GM20000 (cell line): ENCODE measurements around the gene HDAC6.

Experiments used
- DNase-seq: peaks from one replicate; pipeline ENCODE4 v3.0.0; 2012; ENCODE audit warnings: low spot score
- TF ChIP-seq, protein P1 (sequence below): IDR thresholded peaks from 2 replicates; pipeline ENCODE4 v1.5.1; 2012; ENCODE audit warnings: mild to moderate bottlenecking, control low read depth; ENCODE audit errors: extremely low read depth, missing control alignments

The HDAC6 gene

DNA sequence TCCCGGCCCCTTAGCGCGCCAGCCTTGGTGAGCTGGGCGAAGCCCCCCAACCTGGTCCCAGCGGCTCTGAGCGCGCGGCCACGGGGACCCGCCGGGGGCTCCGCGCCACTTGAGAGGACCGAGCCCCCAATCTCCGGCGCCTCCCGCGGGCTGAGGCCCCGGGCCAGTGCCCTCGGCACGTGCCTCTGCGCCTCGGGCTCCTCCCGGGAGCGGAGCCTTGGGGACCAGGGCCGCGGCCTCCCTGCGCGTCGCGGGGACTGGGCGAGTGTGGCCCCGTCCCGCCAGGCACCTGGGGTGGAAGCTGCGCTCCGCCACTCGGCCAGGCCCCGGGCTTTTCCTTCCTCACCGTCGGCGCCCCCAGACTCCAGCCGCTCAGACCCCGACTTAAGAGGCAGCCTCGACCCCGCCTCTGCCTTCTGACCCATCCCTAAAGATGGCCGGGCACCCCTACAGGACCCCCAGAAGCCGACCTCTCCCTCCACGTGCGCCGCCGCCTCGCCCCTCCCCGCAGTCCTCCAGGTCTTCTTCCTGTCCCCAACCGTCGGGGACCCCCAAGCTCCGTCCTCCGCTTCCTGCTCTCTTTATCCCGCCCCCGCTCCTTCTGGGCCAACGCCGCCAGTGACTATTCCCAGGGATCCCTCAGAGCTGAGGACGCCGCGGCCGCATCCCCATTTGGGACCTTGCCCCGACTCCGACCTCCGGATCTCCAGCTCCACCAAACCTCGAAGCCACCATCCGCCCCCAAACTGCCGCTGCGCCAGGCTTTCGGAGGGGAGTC is 25.2 kb downstream of the HDAC6 start:
- TF ChIP-seq, protein P1, sequence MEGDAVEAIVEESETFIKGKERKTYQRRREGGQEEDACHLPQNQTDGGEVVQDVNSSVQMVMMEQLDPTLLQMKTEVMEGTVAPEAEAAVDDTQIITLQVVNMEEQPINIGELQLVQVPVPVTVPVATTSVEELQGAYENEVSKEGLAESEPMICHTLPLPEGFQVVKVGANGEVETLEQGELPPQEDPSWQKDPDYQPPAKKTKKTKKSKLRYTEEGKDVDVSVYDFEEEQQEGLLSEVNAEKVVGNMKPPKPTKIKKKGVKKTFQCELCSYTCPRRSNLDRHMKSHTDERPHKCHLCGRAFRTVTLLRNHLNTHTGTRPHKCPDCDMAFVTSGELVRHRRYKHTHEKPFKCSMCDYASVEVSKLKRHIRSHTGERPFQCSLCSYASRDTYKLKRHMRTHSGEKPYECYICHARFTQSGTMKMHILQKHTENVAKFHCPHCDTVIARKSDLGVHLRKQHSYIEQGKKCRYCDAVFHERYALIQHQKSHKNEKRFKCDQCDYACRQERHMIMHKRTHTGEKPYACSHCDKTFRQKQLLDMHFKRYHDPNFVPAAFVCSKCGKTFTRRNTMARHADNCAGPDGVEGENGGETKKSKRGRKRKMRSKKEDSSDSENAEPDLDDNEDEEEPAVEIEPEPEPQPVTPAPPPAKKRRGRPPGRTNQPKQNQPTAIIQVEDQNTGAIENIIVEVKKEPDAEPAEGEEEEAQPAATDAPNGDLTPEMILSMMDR, result no peak
- DNase-seq, result no peak

DNA sequence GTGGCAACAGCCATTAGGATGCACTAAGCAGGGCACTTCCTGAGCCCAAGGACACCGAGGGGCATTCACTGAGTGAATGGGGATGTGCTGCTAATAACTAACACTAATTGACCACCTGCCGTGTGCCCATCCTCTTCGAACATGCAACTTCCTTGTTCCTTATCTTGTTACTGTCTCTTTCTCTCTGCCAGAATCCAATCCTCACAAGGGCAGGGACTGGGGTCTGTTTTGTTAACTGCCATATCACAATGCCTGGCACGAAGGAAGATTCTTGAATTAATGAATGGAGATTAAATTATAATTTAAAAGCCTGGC is 25.7 kb downstream of the HDAC6 start:
- DNase-seq, result no peak
- TF ChIP-seq, protein P1, result no peak

DNA sequence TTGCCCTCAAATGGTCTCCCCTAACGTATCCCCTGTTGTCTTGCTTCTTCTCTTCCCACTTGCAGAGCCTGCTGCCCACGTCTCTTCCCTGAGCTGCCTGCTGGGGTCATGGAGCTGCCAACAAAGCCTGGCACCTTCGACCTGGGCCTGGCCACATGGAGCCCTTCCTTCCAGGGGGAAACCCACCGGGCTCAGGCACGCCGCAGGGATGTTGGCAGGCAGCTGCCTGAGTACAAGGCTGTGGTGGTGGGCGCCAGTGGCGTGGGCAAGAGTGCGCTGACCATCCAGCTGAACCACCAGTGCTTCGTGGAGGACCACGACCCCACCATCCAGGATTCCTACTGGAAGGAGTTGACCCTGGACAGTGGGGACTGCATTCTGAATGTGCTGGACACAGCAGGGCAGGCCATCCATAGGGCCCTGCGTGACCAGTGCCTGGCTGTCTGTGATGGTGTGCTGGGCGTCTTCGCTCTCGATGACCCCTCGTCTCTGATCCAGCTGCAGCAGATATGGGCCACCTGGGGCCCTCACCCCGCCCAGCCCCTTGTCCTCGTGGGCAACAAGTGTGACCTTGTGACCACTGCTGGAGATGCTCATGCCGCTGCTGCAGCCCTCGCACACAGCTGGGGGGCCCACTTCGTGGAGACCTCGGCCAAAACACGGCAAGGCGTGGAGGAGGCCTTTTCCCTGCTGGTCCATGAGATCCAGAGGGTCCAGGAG is 27.3 kb downstream of the HDAC6 start:
- no peak for DNase-seq
- TF ChIP-seq, protein P1, result no peak

DNA sequence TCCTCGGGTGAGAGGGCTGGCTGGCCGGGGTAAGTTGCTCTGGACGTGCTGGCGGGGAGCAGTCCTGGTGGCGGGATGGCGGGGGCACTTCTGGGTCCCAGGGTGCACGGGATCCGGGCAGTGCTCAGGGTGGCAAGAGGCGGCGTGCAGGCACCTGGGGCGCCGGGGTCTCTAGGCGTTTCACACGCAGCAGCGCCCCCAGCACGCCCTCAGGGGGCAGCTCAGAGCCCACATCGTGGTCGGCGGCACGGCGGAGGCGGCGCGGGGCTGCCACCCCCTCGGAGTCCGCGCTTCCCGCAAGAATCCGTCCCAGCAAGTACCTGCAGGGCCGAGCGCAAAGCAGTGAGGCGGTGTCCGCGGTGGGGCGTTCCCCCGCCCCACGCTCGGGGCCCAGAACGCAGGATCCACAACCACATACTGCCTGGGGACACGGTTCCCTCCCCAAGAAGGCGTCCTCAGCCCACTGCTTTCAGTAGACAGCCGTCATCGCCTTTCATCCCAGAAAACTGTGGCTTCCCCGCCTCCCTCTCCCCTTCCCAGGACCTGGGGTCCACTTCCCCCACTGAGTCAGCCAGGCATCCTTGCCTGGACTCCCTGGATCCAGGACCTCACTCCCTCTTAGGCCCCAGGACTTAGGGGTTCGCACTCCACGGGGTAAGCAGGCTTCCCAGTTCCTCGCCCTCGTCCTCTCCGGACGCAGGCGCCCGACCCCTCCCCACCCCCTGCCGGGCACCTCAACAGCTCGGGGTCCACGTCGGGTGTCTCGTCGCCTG is 29.5 kb downstream of the HDAC6 start:
- DNase-seq, result peak; percentile 10
- TF ChIP-seq, protein P1, result no peak

DNA sequence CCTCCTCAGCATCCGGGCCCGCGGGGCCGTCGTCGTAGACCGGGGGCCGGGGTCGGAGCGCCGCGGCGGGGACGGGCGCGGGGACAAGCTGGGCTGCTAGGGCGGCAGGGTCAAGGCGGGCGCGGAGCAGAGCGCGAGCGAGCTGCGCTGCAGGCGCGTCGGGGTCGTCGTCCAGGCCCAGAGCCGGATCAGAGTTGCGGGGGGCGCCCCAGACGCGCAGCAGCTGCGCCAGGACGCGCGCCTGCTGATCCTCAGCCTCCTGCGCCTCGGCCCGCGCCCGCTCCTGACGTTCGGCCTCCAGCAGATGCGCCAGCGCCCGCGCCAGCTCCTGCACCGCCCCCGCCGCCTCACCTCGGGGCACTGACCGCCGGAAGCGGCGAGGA is 30.0 kb downstream of the HDAC6 start:
- DNase-seq, result peak; percentile 6
- TF ChIP-seq, protein P1, result no peak

DNA sequence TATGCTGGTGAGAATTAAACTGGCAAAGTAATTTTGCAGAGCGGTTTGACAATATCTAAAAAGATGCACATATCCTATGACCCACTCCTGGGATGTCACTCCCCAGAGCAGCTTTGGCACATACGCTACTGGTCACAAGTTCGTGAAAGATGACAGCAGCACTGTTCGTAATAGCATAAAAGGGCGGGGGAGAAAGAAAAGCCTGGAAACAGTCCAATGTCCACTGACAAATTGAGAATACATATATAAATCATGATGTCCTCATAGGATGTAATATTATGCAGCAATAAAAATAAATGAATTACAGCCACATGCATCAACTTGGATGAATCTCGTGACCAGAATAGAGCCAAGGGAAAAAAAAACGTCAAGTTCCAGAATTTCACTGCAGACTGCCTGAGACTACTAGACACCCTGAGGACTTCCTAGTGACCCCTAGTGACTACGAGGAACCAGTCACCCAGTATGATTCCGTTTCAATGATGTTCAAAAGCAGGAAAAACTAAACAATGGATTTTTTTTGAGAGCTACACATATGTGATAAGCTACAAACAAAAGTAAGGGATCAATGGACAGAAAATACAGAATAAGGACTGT is 31.8 kb downstream of the HDAC6 start:
- DNase-seq, result peak; percentile 23

More for the DNA sequence above, 31.8 kb downstream of the HDAC6 start:
- TF ChIP-seq, protein P1, result no peak
